K562 (cell line): ENCODE measurements around the gene PELI3. TPM values are rescaled to one million over a fixed set of nuclear protein-coding genes. Genes with fewer than 3 reads are reported as not detected.
A peak's percentile ranks its signal among the peaks of the same experiment; 100 is the strongest.

Experiments
- ATAC-seq: fragments of 200-7000 bp; cut with Tn5 transposase; 3 replicates; pipeline ENCODE4 v1.9.1; 2020; ENCODE audit warnings: moderate library complexity
- BruUV-seq: library from RNA; stranded (reverse); fragments of 400-500 nt; replicated peaks from 2 replicates; lab custom pipeline; 2021; lab: Mats Ljungman, UMichigan
- CTCF ChIA-PET: fragments of 300-600 bp; formaldehyde crosslinking; extraction: SDS; loops from one replicate; lab custom pipeline; 2021; ENCODE audit warnings: low intra/inter-chr PET ratio; lab: Yijun Ruan, JAX
- POLR2A ChIA-PET: fragments of 300-600, 350-650 bp; sonication (Branson Sonifier 250); formaldehyde crosslinking; extraction: SDS; loops from one replicate; lab custom pipeline; 2021; ENCODE audit warnings: antibody characterized with exemption, inconsistent platforms; lab: Yijun Ruan, JAX
- DNase-seq, 4 experiments: peaks; one replicate each; pipeline versions ENCODE4 v3.0.0 to v3.0.0-alpha.2; 2011 to 2018; ENCODE audit warnings: low spot score in 3 of 4, mixed read lengths in 3 of 4; ENCODE audit errors: extremely low read depth in 1 of 4
- FAIRE-seq: peaks from 2 replicates; lab custom pipeline; 2011; peaks lifted over from hg19 to GRCh38; lab: Jason Lieb, UNC
- H2AFZ ChIP-seq: 2 replicates; pipeline ENCODE4 v1.6.0; 2011; ENCODE audit warnings: low read depth, low read length, control low read depth, inconsistent platforms
- H3K27ac ChIP-seq: fragments of 200-600 bp; 3 replicates; pipeline ENCODE4 v1.8.0; 2011; ENCODE audit warnings: low read depth, mild to moderate bottlenecking, control low read depth, inconsistent platforms, low read length, moderate library complexity, mixed read lengths; ENCODE audit errors: extremely low read depth
- H3K27me3 ChIP-seq, 2 experiments: fragments of 300-600 bp in 1 of 2; 2 replicates in 1 of 2; 3 replicates in 1 of 2; pipeline versions ENCODE4 v1.6.0 to v1.8.0; 2011; ENCODE audit warnings: inconsistent platforms in 2 of 2, low read length in 2 of 2, mild to moderate bottlenecking in 1 of 2, mixed read lengths in 1 of 2, moderate library complexity in 1 of 2; ENCODE audit not compliant: control insufficient read depth in 2 of 2, insufficient read depth in 2 of 2
- H3K36me3 ChIP-seq: fragments of 300-600 bp; 3 replicates; pipeline ENCODE4 v1.8.0; 2011; ENCODE audit warnings: mild to moderate bottlenecking, low read length, inconsistent platforms; ENCODE audit not compliant: control insufficient read depth, insufficient read depth
- H3K4me1 ChIP-seq, 2 experiments: fragments of 200-600 bp in 1 of 2; replicated peaks in 1 of 2; 2 replicates in 1 of 2; 3 replicates in 1 of 2; pipeline versions ENCODE4 v1.5.1 to v1.8.0; 2011; ENCODE audit warnings: inconsistent platforms in 2 of 2, low read length in 2 of 2, mild to moderate bottlenecking in 1 of 2, mixed read lengths in 1 of 2, moderate library complexity in 1 of 2; ENCODE audit not compliant: control insufficient read depth in 2 of 2, insufficient read depth in 2 of 2
- H3K4me2 ChIP-seq: 2 replicates; pipeline ENCODE4 v1.6.1; 2011; ENCODE audit warnings: low read length, control low read depth, inconsistent platforms, mixed read lengths; ENCODE audit not compliant: insufficient read depth
- H3K4me3 ChIP-seq: fragments of 200-600 bp; sonication (generic), shearing (Covaris generic); 2 replicates; pipeline ENCODE4 v1.5.1; 2016; ENCODE audit warnings: control low read depth, inconsistent platforms
- H3K79me2 ChIP-seq: fragments of 200-600 bp; 3 replicates; pipeline ENCODE4 v1.8.0; 2011; ENCODE audit warnings: low read length, inconsistent platforms; ENCODE audit not compliant: control insufficient read depth, insufficient read depth
- H3K9ac ChIP-seq, 2 experiments: 2 replicates each; pipeline versions ENCODE4 v1.6.0 to v1.6.1; 2011; ENCODE audit warnings: low read depth in 2 of 2, low read length in 2 of 2, control low read depth in 1 of 2, inconsistent platforms in 1 of 2, mild to moderate bottlenecking in 1 of 2, mixed read lengths in 1 of 2; ENCODE audit not compliant: insufficient read depth in 1 of 2
- H3K9me1 ChIP-seq: one replicate; pipeline ENCODE4 v1.6.0; 2011; ENCODE audit warnings: inconsistent platforms, mild to moderate bottlenecking, low read length, moderate library complexity; ENCODE audit not compliant: control insufficient read depth, insufficient read depth
- H3K9me3 ChIP-seq: replicated peaks from 2 replicates; pipeline ENCODE4 v1.5.1; 2011; ENCODE audit warnings: low read depth, low read length, inconsistent platforms; ENCODE audit not compliant: control insufficient read depth, insufficient read depth
- H4K20me1 ChIP-seq: replicated peaks from 2 replicates; pipeline ENCODE4 v1.6.1; 2011; ENCODE audit warnings: low read length, inconsistent platforms, mixed read lengths; ENCODE audit not compliant: control insufficient read depth, insufficient read depth
- BDP1 ChIP-seq: IDR thresholded peaks from 3 replicates; pipeline ENCODE4 v1.6.1; 2011; ENCODE audit not compliant: insufficient read length, insufficient read depth
- DMBX1 ChIP-seq: fragments of 250-450 bp; sonication (Bioruptor Pico); IDR thresholded peaks from 2 replicates; pipeline ENCODE4 v1.8.0; 2022; ENCODE audit warnings: inconsistent platforms, mild to moderate bottlenecking, moderate library complexity, borderline replicate concordance
- ETV5 ChIP-seq: sonication (generic); formaldehyde crosslinking; IDR thresholded peaks from 2 replicates; pipeline ENCODE4 v1.4.0; 2020; ENCODE audit warnings: low read depth, mild to moderate bottlenecking, missing genetic modification reagents
- FIP1L1 ChIP-seq: fragments of 200-400 bp; formaldehyde crosslinking; IDR thresholded peaks from 2 replicates; pipeline ENCODE4 v1.6.1; 2018; ENCODE audit warnings: mild to moderate bottlenecking, low read depth, low read length; ENCODE audit not compliant: poor library complexity, severe bottlenecking
- LARP7 ChIP-seq: fragments of 450-650 bp; IDR thresholded peaks from 2 replicates; pipeline ENCODE4 v1.6.1; 2016
- MBD2 ChIP-seq: sonication (generic); IDR thresholded peaks from 2 replicates; pipeline ENCODE4 v1.6.1; 2016; ENCODE audit warnings: low read depth, borderline replicate concordance
- NCOA1 ChIP-seq: fragments of 450-650 bp; IDR thresholded peaks from 2 replicates; pipeline ENCODE4 v1.6.1; 2016; ENCODE audit warnings: low read depth
- PCBP2 ChIP-seq: fragments of 200-400 bp; formaldehyde crosslinking; IDR thresholded peaks from 2 replicates; pipeline ENCODE4 v1.6.1; 2018; ENCODE audit warnings: low read length, low read depth, mild to moderate bottlenecking, moderate library complexity; ENCODE audit not compliant: poor library complexity, severe bottlenecking
- TCF7L2 ChIP-seq: fragments of 150-350 bp; IDR thresholded peaks from 2 replicates; pipeline ENCODE4 v1.6.1; 2016; ENCODE audit warnings: low read depth, mild to moderate bottlenecking, low read length, moderate library complexity
- ZC3H11A ChIP-seq: IDR thresholded peaks from 2 replicates; pipeline ENCODE4 v1.6.1; 2012; ENCODE audit warnings: low read depth, low read length, improper control_type of control experiment
- ZNF174 ChIP-seq: fragments of 250-450 bp; sonication (Bioruptor Pico); IDR thresholded peaks from 2 replicates; pipeline ENCODE4 v1.4.0; 2020; ENCODE audit warnings: mild to moderate bottlenecking
- WGBS: fragments of 100-300 bp; shearing (Covaris generic); methylation state at CpG from one replicate; pipeline ENCODE4 v1.1.6; 2016; ENCODE audit warnings: low coverage, mixed read lengths; ENCODE audit not compliant: insufficient coverage; ENCODE audit errors: missing lambda C conversion rate; 5-methylcytosine and 5-hydroxymethylcytosine counted together
- in situ Hi-C: fragments of 300-500 bp; cut with MboI; formaldehyde crosslinking; loops from 4 replicates; pipeline ENCODE4 v1.15.0; 2018; ENCODE audit warnings: inconsistent platforms, mixed read lengths
- intact Hi-C: fragments of 100-400 bp; cut with micrococcal nuclease; formaldehyde crosslinking; loops from 2 replicates; pipeline ENCODE4 v1.14.2; 2022
- polyA plus RNA-seq, 8 experiments: library from polyadenylated mRNA; depleted of rRNA in 4 of 8; stranded (reverse) in 5 of 8; unstranded in 3 of 8; fragments of >200 nt; fragmentation: Nextera tagmentation in 2 of 8; fragmentation: Illumina TruSeq in 1 of 8; extraction: Ambion mirVana in 2 of 8; extraction: Trizol in 1 of 8; gene quantifications; 2 replicates each; pipeline versions ENCODE4 v1.2.1 to v1.2.3, GENCODE V29; 2011 to 2014; ENCODE audit warnings: inconsistent platforms in 1 of 8, missing spikeins in 1 of 8
- total RNA-seq, 7 experiments: library from RNA; depleted of rRNA in 6 of 7; stranded (reverse); fragments of >200 nt in 6 of 7; fragmentation: Illumina TruSeq in 2 of 7; extraction: Trizol in 2 of 7; gene quantifications; 2 replicates each; pipeline versions ENCODE4 v1.2.1 to v1.2.3, GENCODE V29; 2011 to 2021; ENCODE audit warnings: low replicate concordance in 1 of 7
- TF ChIP-seq, protein P1 (sequence below): fragments of 450-650 bp; IDR thresholded peaks from 2 replicates; pipeline ENCODE4 v1.6.1; 2017; ENCODE audit warnings: antibody characterized with exemption, mild to moderate bottlenecking

The PELI3 gene
- total and polyA plus RNA-seq, 9 of the 15 experiments (the other 6 are each of a cell fraction or from before 2014, with no cell fraction given), result 0.17 to 4.2 (median 1.9) TPM

DNA sequence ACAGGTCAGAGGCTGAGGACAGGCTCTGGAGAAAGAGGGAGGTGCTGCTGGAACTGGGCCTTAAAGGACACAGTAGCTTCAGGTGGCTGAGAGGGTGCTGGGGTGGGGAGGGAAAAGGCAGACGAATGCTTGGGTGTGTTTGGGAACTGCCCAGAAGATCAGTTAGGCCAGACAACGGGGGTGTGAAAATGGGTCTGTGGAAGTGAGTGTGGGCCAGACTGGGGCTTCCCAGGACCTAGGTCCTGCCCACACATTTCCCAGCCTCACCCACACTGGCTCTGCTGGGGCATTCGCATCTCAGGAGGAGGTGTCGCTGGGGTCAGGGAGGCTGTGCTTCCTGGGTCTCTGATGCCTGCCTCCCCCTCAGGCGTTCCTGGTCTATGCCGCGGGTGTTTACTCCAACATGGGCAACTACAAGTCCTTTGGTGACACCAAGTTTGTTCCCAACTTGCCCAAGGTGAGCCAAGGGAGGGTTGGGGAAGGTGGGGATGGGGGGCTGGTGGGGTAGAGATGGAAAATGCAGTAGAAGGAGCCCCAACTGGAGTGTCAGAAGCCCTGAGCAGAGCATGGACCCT is 18.2 kb downstream of the PELI3 start:
- TF ChIP-seq NCOA1 (no peak), MBD2 (no peak), ZC3H11A (no peak), DMBX1 (CRISPR knock-in tag) (no peak), TCF7L2 (no peak)
- intact Hi-C loops (loop anchor here (5.0 kb wide), 1 partner anchor 192 kb away; the partner anchor contains the start of gene RBM4B), in situ Hi-C loops (no loop called here)
- 74% methylated on average over 7 of the region's 7 CpGs for WGBS
- ATAC-seq, result no peak
- Histone ChIP-seq H3K4me2 (no peak overlapping the region), H3K4me3 (no peak overlapping the region), H4K20me1 (no peaks in the 10 kb centered on the region), H3K9ac (peak overlapping the region in 1 of 2 experiments; percentile 82; a peak in 2 of 4 replicates), H3K27me3 (no peaks in the 10 kb centered on the region), H3K79me2 (peaks cover 2% of the 10 kb centered on the region; the same call in 1 of the 3 replicates), H3K9me3 (no peaks in the 10 kb centered on the region), H2AFZ (no peak overlapping the region), H3K27ac (no peak overlapping the region), H3K9me1 (no peaks in the 10 kb centered on the region), H3K4me1 (peaks cover 0 to 16% of the 10 kb centered on the region in 2 experiments; a peak in 3 of 5 replicates), H3K36me3 (peaks cover 49% of the 10 kb centered on the region; the same call in 2 of the 3 replicates)
- ChIA-PET CTCF (no interaction called here), POLR2A (interaction anchor here (1.1 kb wide), 1 partner anchor 20 kb away, joined by 3 read pairs; no protein-coding TSS in a partner anchor)
- no TSS peak for BruUV-seq
- DNase-seq, result no peak
- FAIRE-seq, result no peak

DNA sequence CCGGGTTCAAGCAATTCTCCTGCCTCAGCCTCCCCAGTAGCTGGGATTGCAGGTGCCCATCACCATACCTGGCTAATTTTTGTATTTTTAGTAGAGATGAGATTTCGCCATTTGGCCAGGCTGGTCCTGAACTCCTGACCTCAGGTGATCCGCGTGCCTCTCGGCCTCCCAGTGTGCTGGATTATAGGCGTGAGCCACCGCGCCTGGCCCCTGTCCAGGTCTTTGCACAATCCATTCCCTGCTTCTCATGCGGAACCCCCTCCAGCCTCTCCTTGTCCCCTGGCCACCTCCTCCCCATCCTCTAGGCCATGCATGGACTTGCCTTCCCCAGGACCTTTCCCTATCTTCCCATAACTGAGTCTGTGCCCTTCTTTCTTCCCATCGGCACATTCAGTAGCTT is 22.3 kb downstream of the PELI3 start:
- H3K9me3 ChIP-seq, result no peaks in the 10 kb centered on the region
- CTCF ChIA-PET, result no interaction called here
- intact Hi-C loops (no loop called here), in situ Hi-C loops (no loop called here)
- no peak overlapping the region for H2AFZ ChIP-seq
- BruUV-seq, result no TSS peak
- 0 out of 2 replicates have a peak, but pooled peaks cover 2% of the 10 kb centered on the region for H4K20me1 ChIP-seq
- peaks cover 0 to 18% of the 10 kb centered on the region in 2 experiments; a peak in 3 of 5 replicates for H3K4me1 ChIP-seq
- H3K36me3 ChIP-seq, result peaks cover 54% of the 10 kb centered on the region; the same call in 2 of the 3 replicates
- DNase-seq, result no peak
- POLR2A ChIA-PET, result interaction anchor here (1.0 to 1.3 kb wide), 2 partner anchors 8 to 48 kb away, joined by 3 to 6 read pairs; partner anchors contain the start of gene DPP3
- H3K27me3 ChIP-seq, result no peaks in the 10 kb centered on the region
- H3K79me2 ChIP-seq, result no peaks in the 10 kb centered on the region
- no peak for ATAC-seq
- no peak for FAIRE-seq
- H3K4me3 ChIP-seq, result no peak overlapping the region
- H3K4me2 ChIP-seq, result no peak overlapping the region
- H3K9me1 ChIP-seq, result no peaks in the 10 kb centered on the region
- H3K9ac ChIP-seq, result 0 out of 4 replicates have a peak overlapping the region, but pooled peaks of 1 of the 2 experiments have one; percentile 40
- WGBS, result 93% methylated on average over 9 of the region's 10 CpGs
- H3K27ac ChIP-seq, result no peak overlapping the region
- no peak for TF ChIP-seq ETV5 (CRISPR knock-in tag)
- TF ChIP-seq ZNF174 (CRISPR knock-in tag), result no peak
- no peak for TF ChIP-seq PCBP2
- no peak for TF ChIP-seq FIP1L1
- TF ChIP-seq, protein P1, sequence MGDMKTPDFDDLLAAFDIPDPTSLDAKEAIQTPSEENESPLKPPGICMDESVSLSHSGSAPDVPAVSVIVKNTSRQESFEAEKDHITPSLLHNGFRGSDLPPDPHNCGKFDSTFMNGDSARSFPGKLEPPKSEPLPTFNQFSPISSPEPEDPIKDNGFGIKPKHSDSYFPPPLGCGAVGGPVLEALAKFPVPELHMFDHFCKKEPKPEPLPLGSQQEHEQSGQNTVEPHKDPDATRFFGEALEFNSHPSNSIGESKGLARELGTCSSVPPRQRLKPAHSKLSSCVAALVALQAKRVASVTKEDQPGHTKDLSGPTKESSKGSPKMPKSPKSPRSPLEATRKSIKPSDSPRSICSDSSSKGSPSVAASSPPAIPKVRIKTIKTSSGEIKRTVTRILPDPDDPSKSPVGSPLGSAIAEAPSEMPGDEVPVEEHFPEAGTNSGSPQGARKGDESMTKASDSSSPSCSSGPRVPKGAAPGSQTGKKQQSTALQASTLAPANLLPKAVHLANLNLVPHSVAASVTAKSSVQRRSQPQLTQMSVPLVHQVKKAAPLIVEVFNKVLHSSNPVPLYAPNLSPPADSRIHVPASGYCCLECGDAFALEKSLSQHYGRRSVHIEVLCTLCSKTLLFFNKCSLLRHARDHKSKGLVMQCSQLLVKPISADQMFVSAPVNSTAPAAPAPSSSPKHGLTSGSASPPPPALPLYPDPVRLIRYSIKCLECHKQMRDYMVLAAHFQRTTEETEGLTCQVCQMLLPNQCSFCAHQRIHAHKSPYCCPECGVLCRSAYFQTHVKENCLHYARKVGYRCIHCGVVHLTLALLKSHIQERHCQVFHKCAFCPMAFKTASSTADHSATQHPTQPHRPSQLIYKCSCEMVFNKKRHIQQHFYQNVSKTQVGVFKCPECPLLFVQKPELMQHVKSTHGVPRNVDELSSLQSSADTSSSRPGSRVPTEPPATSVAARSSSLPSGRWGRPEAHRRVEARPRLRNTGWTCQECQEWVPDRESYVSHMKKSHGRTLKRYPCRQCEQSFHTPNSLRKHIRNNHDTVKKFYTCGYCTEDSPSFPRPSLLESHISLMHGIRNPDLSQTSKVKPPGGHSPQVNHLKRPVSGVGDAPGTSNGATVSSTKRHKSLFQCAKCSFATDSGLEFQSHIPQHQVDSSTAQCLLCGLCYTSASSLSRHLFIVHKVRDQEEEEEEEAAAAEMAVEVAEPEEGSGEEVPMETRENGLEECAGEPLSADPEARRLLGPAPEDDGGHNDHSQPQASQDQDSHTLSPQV, result no peak
- TF ChIP-seq LARP7, result no peak
- TF ChIP-seq BDP1, result no peak
